Measurements from ENCODE around the gene HTD2. TPM values are rescaled to one million over a fixed set of nuclear protein-coding genes. Genes with fewer than 3 reads are reported as not detected.

Gene HTD2
- polyA plus RNA-seq, 2 of the 4 experiments (the other 2 are of a cell fraction) = 4.6 to 8.4 TPM

GRCh38 chr3:58261954-58262666 lies 44.2 kb upstream of the HTD2 start:
- H3K27ac ChIP-seq = no peak overlapping the region
- H3K4me1 ChIP-seq = peaks cover 9% of the 10 kb centered on the region
- ATAC-seq (no peak), DNase-seq (ENCODE audit: low read depth in 1 of 2, low spot score in 1 of 2) (no peak), FAIRE-seq (no peak)
- H3K9me3 ChIP-seq = no peaks in the 10 kb centered on the region
- CTCF ChIA-PET = interaction anchor here (1.9 kb wide), 1 partner anchor 44 kb away, joined by 5 read pairs; the partner anchor contains the start of genes HTD2 and RPP14
- POLR2A ChIA-PET = interaction anchor here (0.6 kb wide), 1 partner anchor 497 kb away, joined by 3 read pairs; no protein-coding TSS in a partner anchor
- H3K4me2 ChIP-seq = no peak overlapping the region
- no peak overlapping the region for H3K4me3 ChIP-seq
- WGBS (ENCODE audit: missing lambda C conversion rate) = 72% methylated on average over 3 of the region's 3 CpGs
- TF ChIP-seq NR3C1 (IDR thresholded peaks at IDR 0.05) (no peak), ESRRA (IDR thresholded peaks at IDR 0.05; ENCODE audit: borderline replicate concordance, low read length) (no peak), EP300 (IDR thresholded peaks at IDR 0.05) (no peak), HOXB5 (CRISPR knock-in tag; IDR thresholded peaks at IDR 0.05) (no peak), FOSL2 (IDR thresholded peaks at IDR 0.05) (no peak), FOSL2 (CRISPR knock-in tag; IDR thresholded peaks at IDR 0.05) (no peak), EHMT2 (IDR thresholded peaks at IDR 0.05; ENCODE audit: low read depth) (no peak), EHF (CRISPR knock-in tag; IDR thresholded peaks at IDR 0.05) (no peak), TFCP2L1 (CRISPR knock-in tag; IDR thresholded peaks at IDR 0.05) (no peak), CHD2 (IDR thresholded peaks at IDR 0.05; ENCODE audit: low read length, partially characterized antibody) (no peak), MYC (IDR thresholded peaks at IDR 0.05; ENCODE audit: borderline replicate concordance, low read length) (no peak), TP53 (CRISPR knock-in tag; IDR thresholded peaks at IDR 0.05) (no peak), SMC3 (IDR thresholded peaks at IDR 0.05) (no peak), ZC3H11A (IDR thresholded peaks at IDR 0.05) (no peak), MAX (IDR thresholded peaks at IDR 0.05) (no peak), POLR2AphosphoS2 (conservative IDR thresholded peaks at IDR 0.05; ENCODE audit: low read length) (no peak), RCOR1 (IDR thresholded peaks at IDR 0.05; ENCODE audit: low read depth, low read length) (no peak), USF2 (IDR thresholded peaks at IDR 0.05) (no peak)

- ChIA-PET CTCF (interaction anchor here (1.4 kb wide), 1 partner anchor 39 kb away, joined by 3 read pairs; the partner anchor contains the start of genes HTD2 and RPP14), POLR2A (no interaction called here)
- H3K27ac ChIP-seq = no peak overlapping the region
- no peak for DNase-seq (ENCODE audit: low read depth in 1 of 2, low spot score in 1 of 2)
- no peak overlapping the region for H3K4me3 ChIP-seq
- no peak for ATAC-seq
- no peak overlapping the region for H3K4me2 ChIP-seq
- no peaks in the 10 kb centered on the region for H3K9me3 ChIP-seq
- 100% methylated on average over 1 of the region's 1 CpG for WGBS (ENCODE audit: missing lambda C conversion rate)
- no peaks in the 10 kb centered on the region; the same call in 2 of the 3 replicates for H3K4me1 ChIP-seq
- FAIRE-seq = no peak
- TF ChIP-seq NR3C1 (IDR thresholded peaks at IDR 0.05) (no peak), REST (IDR thresholded peaks at IDR 0.05) (no peak), KDM5A (IDR thresholded peaks at IDR 0.05) (no peak), GATA3 (IDR thresholded peaks at IDR 0.05; ENCODE audit: borderline replicate concordance) (no peak), HDAC2 (IDR thresholded peaks at IDR 0.05) (no peak), HMGXB4 (CRISPR knock-in tag; IDR thresholded peaks at IDR 0.05; ENCODE audit: borderline replicate concordance) (no peak), PHF8 (IDR thresholded peaks at IDR 0.05; ENCODE audit: borderline replicate concordance, low read depth) (no peak), BCL3 (IDR thresholded peaks at IDR 0.05) (no peak), JUN (IDR thresholded peaks at IDR 0.05) (no peak), SREBF2 (IDR thresholded peaks at IDR 0.05) (no peak), HOXB5 (CRISPR knock-in tag; IDR thresholded peaks at IDR 0.05) (no peak), MAX (IDR thresholded peaks at IDR 0.05) (no peak), HOXA7 (CRISPR knock-in tag; IDR thresholded peaks at IDR 0.05) (no peak), ZC3H11A (IDR thresholded peaks at IDR 0.05) (no peak), FOSB (CRISPR knock-in tag; IDR thresholded peaks at IDR 0.05) (no peak)
Measured at GRCh38 chr3:58266577-58266976, 39.7 kb upstream of the HTD2 start.

Measured in A549 (cell line).